ENCODE measurements around the gene SGSH.

DNA sequence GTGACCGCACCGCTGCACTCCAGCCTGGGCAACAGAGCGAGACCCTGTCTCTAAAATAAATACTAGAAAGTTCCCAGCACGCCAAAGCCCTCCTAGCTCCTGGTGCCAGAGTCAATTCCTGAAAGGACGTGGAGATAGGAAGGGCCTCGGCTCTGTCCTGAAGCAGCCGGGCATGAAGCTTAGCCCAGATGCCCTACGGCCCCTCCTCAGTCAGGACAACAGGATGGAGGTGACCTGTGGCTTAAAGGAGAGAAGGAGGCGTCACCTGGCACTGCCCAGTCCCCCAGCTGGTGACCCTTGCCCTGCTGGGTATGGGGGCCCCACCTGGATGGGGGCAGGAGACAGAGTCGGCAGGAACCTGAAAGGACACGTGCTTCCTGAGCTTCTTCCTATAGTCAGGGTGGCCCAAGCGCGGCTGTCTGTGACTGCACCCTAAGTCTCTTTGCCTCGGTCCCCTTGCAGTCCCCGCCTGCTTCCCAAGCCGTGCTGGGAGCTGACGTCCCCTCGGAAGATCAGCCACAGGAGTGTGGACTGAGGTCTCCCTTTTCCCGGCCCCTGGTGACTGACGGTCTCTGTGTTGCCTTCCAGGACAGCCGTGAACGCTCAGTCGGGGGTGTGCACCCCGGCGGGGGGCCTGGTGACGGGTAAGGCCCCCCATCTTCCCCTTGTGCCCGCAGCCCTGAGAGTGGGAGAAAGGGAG is 25.6 kb upstream of the SGSH start:
- TF ChIP-seq, protein P1, sequence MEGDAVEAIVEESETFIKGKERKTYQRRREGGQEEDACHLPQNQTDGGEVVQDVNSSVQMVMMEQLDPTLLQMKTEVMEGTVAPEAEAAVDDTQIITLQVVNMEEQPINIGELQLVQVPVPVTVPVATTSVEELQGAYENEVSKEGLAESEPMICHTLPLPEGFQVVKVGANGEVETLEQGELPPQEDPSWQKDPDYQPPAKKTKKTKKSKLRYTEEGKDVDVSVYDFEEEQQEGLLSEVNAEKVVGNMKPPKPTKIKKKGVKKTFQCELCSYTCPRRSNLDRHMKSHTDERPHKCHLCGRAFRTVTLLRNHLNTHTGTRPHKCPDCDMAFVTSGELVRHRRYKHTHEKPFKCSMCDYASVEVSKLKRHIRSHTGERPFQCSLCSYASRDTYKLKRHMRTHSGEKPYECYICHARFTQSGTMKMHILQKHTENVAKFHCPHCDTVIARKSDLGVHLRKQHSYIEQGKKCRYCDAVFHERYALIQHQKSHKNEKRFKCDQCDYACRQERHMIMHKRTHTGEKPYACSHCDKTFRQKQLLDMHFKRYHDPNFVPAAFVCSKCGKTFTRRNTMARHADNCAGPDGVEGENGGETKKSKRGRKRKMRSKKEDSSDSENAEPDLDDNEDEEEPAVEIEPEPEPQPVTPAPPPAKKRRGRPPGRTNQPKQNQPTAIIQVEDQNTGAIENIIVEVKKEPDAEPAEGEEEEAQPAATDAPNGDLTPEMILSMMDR (conservative IDR thresholded peaks at IDR 0.05; ENCODE audit: low read length) = no peak
- TF ChIP-seq EZH2phosphoT487 (IDR thresholded peaks at IDR 0.05; ENCODE audit: borderline replicate concordance) = no peak
